ENCODE data around the gene TUBGCP6. TPM values are rescaled to one million over a fixed set of nuclear protein-coding genes. Genes with fewer than 3 reads are reported as not detected.

Gene TUBGCP6
- total RNA-seq, 1 experiment from 2014 or later: 13.0 TPM

- DNase-seq (ENCODE audit: extremely low read depth, low read depth): no peak
Observed at GRCh38 chr22:50199829-50200460, 44.9 kb downstream of the TUBGCP6 start.

DNA sequence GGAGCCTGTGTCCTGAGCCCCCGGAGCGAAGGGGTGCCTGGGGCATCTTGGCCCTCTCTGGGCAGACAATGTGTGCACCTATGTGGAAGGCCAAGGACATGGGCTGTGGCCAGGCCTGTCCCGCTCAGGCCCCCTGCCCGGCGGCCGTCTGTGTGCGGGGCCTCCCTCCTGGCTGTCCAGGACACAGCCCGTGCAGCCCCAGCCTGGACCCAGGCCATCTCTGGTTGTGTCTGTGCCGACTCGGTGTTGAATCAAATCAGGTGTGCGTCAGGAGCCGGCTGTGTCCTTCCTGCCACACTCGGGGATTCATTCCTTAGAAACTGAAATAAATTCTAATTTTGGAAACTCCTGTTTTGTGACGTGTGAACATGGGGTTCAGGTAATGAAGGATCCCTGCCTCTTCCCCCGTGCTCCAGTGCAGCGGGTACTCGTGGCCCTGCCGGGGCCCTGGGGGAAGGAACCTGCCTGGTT lies 45.5 kb downstream of the TUBGCP6 start:
- DNase-seq (ENCODE audit: extremely low read depth, low read depth): no peak

DNA sequence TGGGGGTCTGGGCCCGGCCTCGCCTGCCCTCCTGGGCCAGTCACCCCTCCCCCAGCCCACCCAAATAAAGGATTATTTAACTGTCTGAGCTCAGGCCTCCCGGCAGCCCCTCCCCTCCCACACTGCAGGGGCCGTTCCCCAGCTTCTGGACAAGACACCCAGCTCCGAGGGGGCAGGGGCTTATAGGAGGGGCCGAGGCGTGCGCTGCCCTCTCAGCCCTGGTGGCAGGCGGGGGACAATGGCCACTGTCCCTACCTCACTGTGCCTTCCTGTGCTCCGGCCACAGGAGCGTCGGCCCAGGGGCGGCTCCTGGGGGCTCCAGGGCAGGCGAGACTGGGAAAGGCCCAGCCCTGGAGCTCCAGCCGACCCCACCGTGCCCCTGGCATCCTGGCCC lies 46.2 kb downstream of the TUBGCP6 start:
- DNase-seq (ENCODE audit: extremely low read depth, low read depth): no peak

DNA sequence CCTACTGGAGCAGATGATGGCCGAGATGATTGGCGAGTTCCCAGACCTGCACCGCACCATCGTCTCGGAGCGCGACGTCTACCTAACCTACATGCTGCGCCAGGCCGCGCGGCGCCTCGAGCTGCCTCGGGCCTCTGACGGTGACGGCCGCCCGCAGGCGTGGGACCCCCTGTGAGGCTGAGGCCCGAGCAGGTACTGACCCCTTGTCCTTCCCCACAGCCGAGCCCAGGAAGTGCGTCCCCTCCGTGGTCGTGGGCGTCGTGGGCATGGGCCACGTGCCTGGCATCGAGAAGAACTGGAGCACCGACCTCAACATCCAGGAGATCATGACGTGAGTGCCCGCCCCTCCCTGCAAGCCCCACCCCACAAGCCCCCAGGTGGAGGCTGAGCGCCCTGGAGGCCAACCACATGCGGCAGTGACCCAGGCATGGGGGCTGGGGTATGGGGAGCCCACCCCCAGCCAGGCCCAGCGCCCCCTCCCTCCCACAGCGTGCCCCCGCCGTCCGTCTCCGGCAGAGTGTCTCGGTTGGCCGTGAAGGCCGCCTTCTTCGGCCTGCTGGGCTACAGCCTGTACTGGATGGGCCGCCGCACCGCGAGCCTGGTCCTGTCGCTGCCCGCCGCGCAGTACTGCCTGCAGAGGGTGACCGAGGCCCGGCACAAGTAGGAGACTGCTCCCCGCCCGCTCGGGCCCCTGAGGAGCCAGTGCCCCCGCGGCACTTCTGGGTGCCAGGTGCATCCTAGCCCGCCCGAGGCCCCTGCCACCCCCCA lies 46.8 kb downstream of the TUBGCP6 start:
- no peak for DNase-seq (ENCODE audit: extremely low read depth, low read depth)

GRCh38 chr22:50197000-50197800 lies 47.6 kb downstream of the TUBGCP6 start:
- no peak for DNase-seq (ENCODE audit: extremely low read depth, low read depth)

DNA sequence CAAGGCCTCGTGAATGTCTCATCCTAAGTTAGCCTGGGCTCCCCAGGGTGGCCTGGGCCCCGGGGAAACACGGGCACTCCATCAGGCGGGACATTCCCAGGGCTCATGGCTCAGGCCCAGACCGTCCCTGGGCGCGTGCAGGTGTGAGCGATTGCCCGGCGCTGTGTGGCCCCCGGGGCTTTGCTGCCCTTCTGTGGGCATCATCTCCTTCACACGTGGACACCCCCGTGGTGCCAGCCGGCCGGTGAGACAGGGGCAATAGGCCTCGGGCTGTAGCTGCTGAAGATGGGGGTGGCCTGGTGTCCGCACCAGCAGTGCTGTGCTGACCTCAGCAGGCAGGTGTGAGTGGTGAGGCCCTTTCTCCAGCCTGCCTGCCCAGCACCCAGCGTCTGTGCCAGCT lies 48.6 kb downstream of the TUBGCP6 start:
- no peak for DNase-seq (ENCODE audit: extremely low read depth, low read depth)

- no peak for DNase-seq (ENCODE audit: extremely low read depth, low read depth)
Observed at GRCh38 chr22:50194037-50194805, 50.6 kb downstream of the TUBGCP6 start.

DNA sequence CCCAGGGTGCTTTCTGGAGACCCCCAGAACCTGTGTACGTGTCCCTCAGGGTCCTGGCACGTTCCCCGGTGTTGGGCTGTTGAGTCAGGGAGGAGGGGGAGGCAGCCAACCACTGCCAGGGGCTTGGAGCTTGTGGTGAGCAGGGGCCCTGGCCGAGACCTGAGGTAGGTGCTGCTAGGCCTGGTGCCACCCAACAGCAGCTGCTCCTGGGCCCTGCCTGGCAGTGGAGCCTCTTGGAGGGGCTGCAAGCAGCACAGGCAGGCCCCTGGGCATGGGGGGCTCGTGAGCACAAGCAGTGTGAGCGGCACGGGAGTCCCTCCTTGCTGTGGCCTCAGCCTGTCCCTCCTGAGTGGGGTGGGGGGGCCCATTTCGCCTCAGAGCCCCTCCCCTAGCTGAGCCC lies 51.2 kb downstream of the TUBGCP6 start:
- no peak for DNase-seq (ENCODE audit: extremely low read depth, low read depth)

DNA sequence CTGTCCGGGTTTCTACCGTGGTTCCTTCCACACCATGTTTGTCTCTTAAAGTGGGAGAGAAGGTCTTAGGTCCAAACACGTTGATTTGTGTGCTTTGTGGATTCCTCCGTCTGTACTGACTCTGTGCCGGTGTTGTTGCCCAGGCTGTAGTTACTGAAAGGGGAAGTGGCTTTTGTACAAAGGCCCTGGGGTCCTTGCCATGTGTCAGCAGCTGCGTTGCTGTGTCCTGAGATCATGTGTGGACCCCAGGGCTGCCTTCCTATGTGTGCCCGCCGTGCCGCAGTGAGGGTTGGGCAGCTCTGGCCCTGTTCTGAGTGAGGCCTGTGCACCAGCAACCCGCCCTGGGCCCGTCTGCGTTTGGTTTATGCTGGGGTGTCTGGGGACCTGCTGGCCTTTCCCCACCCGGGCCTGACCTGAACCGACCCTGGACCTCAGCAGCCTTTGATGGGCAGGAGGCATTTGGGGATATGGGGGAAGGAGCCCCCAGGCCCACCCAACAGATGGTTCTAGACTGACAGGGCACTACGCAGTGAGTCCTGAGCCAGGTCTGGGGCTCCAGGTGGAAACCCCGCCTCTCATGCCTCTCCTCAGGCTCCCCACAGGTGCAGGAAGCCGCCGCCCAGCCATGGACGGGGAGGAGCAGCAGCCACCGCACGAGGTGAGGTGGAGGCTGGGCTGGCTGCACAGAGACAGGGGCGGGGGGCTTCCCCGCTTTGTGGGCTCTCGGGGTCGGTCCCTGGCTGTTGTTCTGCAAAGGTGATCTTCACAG lies 52.2 kb downstream of the TUBGCP6 start:
- DNase-seq (ENCODE audit: extremely low read depth, low read depth): no peak

DNA sequence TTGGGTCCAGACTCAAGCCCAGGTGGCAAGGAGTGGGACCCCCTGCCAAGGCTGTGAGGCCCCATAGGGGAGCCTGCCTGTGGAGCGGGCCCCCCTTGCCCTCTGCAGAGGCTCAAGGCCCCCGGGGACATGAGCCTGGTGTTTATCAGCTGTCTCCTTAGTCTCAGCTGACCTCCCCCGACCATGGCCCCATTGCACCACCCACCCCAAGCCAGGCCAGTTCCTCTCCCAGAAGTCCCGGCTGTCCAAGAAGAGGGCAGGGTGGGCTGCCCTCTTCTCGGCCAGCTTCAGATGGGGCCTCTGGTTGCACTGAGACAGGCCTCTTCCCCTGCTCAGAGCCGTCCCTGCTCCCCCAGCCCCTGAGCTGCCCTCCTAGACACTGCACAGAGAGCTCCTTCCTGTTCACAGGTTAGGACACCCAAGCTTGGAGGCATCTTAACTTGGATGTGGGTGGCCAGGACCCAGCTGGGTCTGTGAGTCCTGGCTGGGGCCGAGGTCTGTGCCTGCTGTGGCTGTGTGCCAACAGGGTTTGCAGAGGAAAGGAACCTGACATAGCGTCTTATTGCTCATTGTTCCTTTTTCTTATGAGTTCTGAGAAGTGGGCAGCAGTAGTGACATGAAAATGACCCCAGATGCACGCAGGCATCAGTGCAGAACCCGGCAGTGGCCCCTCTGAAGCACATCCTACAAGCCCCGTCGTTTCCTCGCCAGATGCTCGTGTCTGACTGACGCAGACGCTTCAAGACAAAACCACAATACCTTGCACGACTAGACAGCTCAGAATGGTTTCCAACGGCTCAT lies 53.7 kb downstream of the TUBGCP6 start:
- DNase-seq (ENCODE audit: extremely low read depth, low read depth): no peak

DNA sequence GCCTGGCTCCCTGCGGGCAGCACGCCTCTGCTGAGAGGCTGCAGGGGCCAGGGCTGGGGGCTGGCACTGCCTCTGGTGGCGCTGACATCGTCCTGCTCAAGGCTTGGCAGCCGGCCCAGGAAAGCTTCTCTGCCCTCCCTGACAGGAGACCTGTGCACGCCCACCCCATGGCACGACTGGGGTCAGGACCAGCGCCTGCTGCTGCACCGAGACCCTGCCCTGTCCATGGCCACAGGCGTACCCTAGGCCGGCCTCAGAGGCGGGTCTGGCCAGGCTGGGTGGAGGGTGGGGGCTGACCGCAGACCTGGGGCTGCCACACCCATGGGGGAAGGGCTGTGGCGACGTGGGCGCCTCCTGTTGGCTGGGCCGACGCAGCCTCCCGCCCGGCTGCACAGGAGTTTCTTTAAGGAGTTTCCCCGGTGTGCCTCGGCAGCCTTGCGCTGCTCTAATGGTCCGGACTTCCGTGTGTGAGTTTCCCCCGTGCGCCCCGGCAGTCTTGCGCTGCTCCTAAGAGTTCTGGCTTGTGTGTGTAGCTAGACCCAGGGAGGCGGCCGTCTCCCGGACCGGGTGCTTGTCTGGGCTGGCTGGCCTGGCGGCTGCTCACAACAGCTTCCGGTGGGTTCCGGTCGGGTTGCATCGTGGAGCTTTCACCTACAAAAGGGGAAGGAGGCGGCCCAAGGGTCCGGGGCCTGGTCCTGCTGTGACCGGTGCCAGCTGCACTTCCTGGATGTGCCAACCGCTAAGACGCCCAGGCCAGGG lies 54.5 kb downstream of the TUBGCP6 start:
- peak; percentile 40 for DNase-seq (ENCODE audit: extremely low read depth, low read depth)

DNA sequence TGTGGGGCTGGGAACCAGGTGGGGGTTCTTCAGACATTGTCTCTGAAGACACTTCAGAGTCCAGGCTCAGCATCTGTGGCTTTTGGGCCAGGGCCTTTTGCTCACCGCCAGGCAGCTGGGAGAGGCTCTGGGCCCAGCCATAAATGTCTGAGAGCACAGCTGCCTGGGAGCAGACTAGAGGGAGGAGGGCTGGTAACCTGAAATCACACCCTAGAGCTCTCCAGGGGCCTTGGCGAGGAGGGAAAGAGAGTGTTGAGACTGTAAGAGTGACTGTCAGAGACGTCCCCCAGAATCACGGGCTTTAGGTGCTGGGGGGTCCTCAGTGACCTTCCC lies 55.0 kb downstream of the TUBGCP6 start:
- DNase-seq (ENCODE audit: extremely low read depth, low read depth): no peak

- no peak for DNase-seq (ENCODE audit: extremely low read depth, low read depth)
Observed at GRCh38 chr22:50189184-50189848, 55.5 kb downstream of the TUBGCP6 start.

DNA sequence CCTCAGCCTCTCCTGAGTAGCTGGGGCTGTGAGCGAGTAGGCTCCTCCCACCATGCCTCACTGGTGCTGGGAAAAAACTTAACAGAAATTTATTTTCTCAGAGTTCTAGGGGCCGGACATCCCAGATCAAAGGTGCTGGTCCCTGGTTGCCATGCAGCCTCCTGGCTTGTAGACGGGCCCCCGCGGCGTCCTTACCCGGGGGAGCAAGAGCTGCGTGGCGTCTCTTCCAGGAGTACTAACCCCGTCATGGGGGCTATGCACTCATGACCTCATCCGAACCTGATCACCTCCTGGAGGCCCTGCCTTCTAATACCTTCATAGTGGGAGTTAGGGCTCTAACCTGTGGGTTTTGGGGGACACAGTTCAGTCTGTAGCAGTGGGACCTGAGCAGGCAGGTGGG lies 56.5 kb downstream of the TUBGCP6 start:
- no peak for DNase-seq (ENCODE audit: extremely low read depth, low read depth)

- DNase-seq (ENCODE audit: extremely low read depth, low read depth): no peak
Observed at GRCh38 chr22:50186761-50187523, 57.9 kb downstream of the TUBGCP6 start.

- no peak for DNase-seq (ENCODE audit: extremely low read depth, low read depth)
Observed at GRCh38 chr22:50186181-50186714, 58.6 kb downstream of the TUBGCP6 start.
